Measurements from ENCODE around the gene DCP2. TPM values are rescaled to one million over a fixed set of nuclear protein-coding genes. Genes with fewer than 3 reads are reported as not detected.
A peak's percentile ranks its signal among the peaks of the same experiment; 100 is the strongest.

Gene DCP2
- total RNA-seq, 1 experiment from 2014 or later: 176 TPM

- H3K27me3 ChIP-seq (ENCODE audit: insufficient read depth, low read length): no peaks in the 10 kb centered on the region
- no peak overlapping the region for H3K4ac ChIP-seq (ENCODE audit: low read depth, low read length)
- no peaks in the 10 kb centered on the region for H3K9me3 ChIP-seq (ENCODE audit: control insufficient read depth, low read depth, low read length)
- H3K18ac ChIP-seq (ENCODE audit: insufficient read length, low read depth, low read length): no peak overlapping the region
- no peak overlapping the region for H3K23ac ChIP-seq (ENCODE audit: insufficient read length, low read depth, low read length)
- no peak for TF ChIP-seq CTCF (conservative IDR thresholded peaks at IDR 0.05)
- no peaks in the 10 kb centered on the region for H4K20me1 ChIP-seq (ENCODE audit: control insufficient read depth, insufficient read depth, insufficient read length)
- H3K36me3 Mint-ChIP-seq (ENCODE audit: insufficient read depth in 1 of 3, low read depth in 3 of 3): peaks cover 5 to 23% (median 8%) of the 10 kb centered on the region in 3 experiments; a peak in 5 of 7 replicates
- H3K27me3 Mint-ChIP-seq (ENCODE audit: low read depth): peaks cover 5% of the 10 kb centered on the region; the same call in 1 of the 2 replicates
- H2BK15ac ChIP-seq (ENCODE audit: low read depth, low read length): no peak overlapping the region
- H2BK120ac ChIP-seq (ENCODE audit: low read depth, low read length, poor library complexity, severe bottlenecking): no peak overlapping the region
- H4K8ac ChIP-seq (replicated peaks; ENCODE audit: insufficient read length, low read depth, low read length): no peak overlapping the region
- no peak overlapping the region for H2AK5ac ChIP-seq (ENCODE audit: insufficient read length, low read length)
- no peak overlapping the region for H3T11ph ChIP-seq (ENCODE audit: low read length)
- peak; percentile 9 for DNase-seq
- H2BK12ac ChIP-seq (ENCODE audit: insufficient read length, low read depth, low read length): no peak overlapping the region
- no peak overlapping the region for H3K56ac ChIP-seq (ENCODE audit: insufficient read length, low read depth, low read length)
- H3K4me3 Mint-ChIP-seq: no peak overlapping the region
- no peak overlapping the region for H2AFZ ChIP-seq (ENCODE audit: low read length)
- no peak overlapping the region for H3K14ac ChIP-seq (ENCODE audit: insufficient read depth, low read length)
- no peak overlapping the region for H4K5ac ChIP-seq (ENCODE audit: insufficient read length, low read depth, low read length)
- no peak overlapping the region for H2BK5ac ChIP-seq (ENCODE audit: insufficient read length, low read length)
- H3K4me1 Mint-ChIP-seq: peaks cover 11 to 14% of the 10 kb centered on the region in 2 experiments
- no peaks in the 10 kb centered on the region for H3K79me1 ChIP-seq (ENCODE audit: insufficient read depth, low read depth, low read length, poor library complexity, severe bottlenecking)
- H3K9ac ChIP-seq (ENCODE audit: extremely low read depth, insufficient read length, low read length): no peak overlapping the region
- no peak overlapping the region for H3K4me2 ChIP-seq (ENCODE audit: insufficient read depth, insufficient read length, low read length)
- no peak overlapping the region; a peak in 1 of 7 replicates for H3K27ac Mint-ChIP-seq
- H3K27ac ChIP-seq (ENCODE audit: insufficient read length, low read depth, low read length): no peak overlapping the region
- H3K79me2 ChIP-seq (ENCODE audit: insufficient read depth, low read length): no peaks in the 10 kb centered on the region
- H3K23me2 ChIP-seq (ENCODE audit: insufficient read length, low read depth, low read length, poor library complexity, severe bottlenecking): no peaks in the 10 kb centered on the region
- H3K4me1 ChIP-seq (ENCODE audit: insufficient read depth, low read length): peaks cover under 1% of the 10 kb centered on the region; the same call in 1 of the 2 replicates
- H2BK20ac ChIP-seq (ENCODE audit: low read depth, low read length, poor library complexity, severe bottlenecking): no peak overlapping the region
- no peak overlapping the region for H4K91ac ChIP-seq (ENCODE audit: insufficient read length, low read depth, low read length)
- H3K9me3 Mint-ChIP-seq: no peaks in the 10 kb centered on the region
- WGBS (ENCODE audit: extremely low coverage, insufficient read length, low lambda C conversion rate): no CpG with 5 or more reads among the region's 1 CpG
Measured at GRCh38 chr5:113064806-113065205, 88.2 kb downstream of the DCP2 start.

All from H9 (cell line).